ENCODE data around the gene ABCC2.

GRCh38 chr10:99758211-99758891 lies 24.1 kb upstream of the ABCC2 start:
- no peak for TF ChIP-seq CTCF (IDR thresholded peaks at IDR 0.05)
- no peak for TF ChIP-seq POLR2A (IDR thresholded peaks at IDR 0.05)
